Mucosa of descending colon (tissue), 3 donors: ENCODE data around the gene HIPK2. TPM values are rescaled to one million over a fixed set of nuclear protein-coding genes. Genes with fewer than 3 reads are reported as not detected.

Experiments
- ATAC-seq: fragments of 200-7000 bp; cut with Tn5 transposase; one replicate; pipeline ENCODE4 v1.9.1; 2020; ENCODE audit warnings: mild to moderate bottlenecking, moderate library complexity
- DNase-seq, 3 donors: peaks; one replicate each; pipeline ENCODE4 v3.0.0-alpha.2; 2020
- H3K36me3 ChIP-seq: fragments of 200-600 bp; one replicate; pipeline ENCODE4 v1.8.0; 2021; ENCODE audit warnings: low read depth, mild to moderate bottlenecking
- H3K4me1 ChIP-seq: fragments of 200-600 bp; one replicate; pipeline ENCODE4 v1.8.0; 2021; ENCODE audit warnings: low read depth, mild to moderate bottlenecking
- H3K4me3 ChIP-seq: fragments of 200-600 bp; one replicate; pipeline ENCODE4 v1.8.0; 2021; ENCODE audit warnings: mild to moderate bottlenecking
- H3K9me3 ChIP-seq: fragments of 200-600 bp; one replicate; pipeline ENCODE4 v1.8.0; 2021; ENCODE audit warnings: mild to moderate bottlenecking
- intact Hi-C, 2 donors: fragments of 100-400 bp; cut with DNase I in 1 of 2; cut with micrococcal nuclease in 1 of 2; formaldehyde crosslinking; loops; one replicate each; pipeline versions ENCODE4 v1.11.0 to v1.11.1; 2022; cut with DNase I, micrococcal nuclease
- total RNA-seq, 3 donors: library from RNA; stranded (reverse); fragmentation: NEBNext Ultra II Directional in 2 of 3; extraction: Animal tissue kit (Norgen Biotek cat#: 25700) in 2 of 3; gene quantifications; one replicate each; pipeline versions ENCODE4 v1.2.1 to v1.2.4, GENCODE V29; 2021 to 2023
- TF ChIP-seq, protein P1 (sequence below): fragments of 200-600 bp; IDR thresholded peaks from one replicate; pipeline ENCODE4 v1.8.0; 2022; ENCODE audit warnings: antibody characterized with exemption, mild to moderate bottlenecking
- donor health status: DM: no; HTN: no; CAD: no; lungs with moderate emphysema.
- donor health status: DM: no; HTN: no; CAD: no.
- donor health status: DM: no; HTN: yes; CAD: no.

HIPK2 gene
- total RNA-seq, 3 donors from 2014 or later = 29.9 to 63.6 (median 39.9) TPM

DNA sequence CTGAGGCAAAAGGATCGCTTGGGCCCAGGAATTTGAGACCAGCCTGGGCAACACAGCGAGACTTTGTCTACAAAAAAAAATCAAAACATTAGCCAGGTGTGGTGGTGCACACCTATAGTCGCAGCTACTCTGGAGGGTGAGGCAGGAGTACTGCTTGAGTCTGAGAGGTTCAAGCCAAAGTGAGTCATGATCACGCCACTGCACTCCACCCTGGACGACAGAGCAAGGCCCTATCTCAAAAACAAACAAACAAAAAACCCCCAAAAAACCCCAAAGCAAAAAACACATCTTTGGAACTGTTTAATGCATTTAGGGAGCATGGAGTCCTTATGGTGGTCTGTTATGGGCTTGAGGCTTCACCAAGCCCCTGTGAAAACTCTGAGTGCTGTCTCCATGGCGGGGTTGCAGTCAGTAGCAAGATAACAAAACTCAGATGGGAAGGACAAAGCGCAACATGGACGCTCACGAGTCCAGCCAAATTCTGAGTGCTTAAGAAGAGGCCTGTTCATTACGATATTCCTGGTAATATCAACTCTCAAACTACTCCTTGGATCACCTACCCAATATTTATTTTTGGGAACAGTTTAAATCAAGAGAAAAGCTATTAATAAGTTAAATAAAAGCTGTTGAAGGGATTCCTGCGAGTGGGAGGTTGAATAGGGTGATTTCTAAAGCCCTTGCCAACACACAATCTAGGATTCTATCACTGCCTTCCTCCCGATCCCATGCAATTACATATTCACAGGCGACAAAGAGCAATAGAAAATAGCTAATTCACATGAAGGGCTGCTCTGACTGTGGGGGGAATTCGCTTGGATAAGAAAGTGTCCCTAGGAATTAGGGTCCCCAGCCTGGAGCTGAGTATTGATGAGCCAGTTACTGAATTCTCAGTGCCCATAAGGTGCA lies 123.3 kb downstream of the HIPK2 start:
- intact Hi-C loops = no loop called here
- Histone ChIP-seq H3K4me1 (peaks cover 2% of the 10 kb centered on the region), H3K9me3 (no peaks in the 10 kb centered on the region), H3K36me3 (no peaks in the 10 kb centered on the region), H3K4me3 (no peak overlapping the region)
- ATAC-seq (peak; percentile 37), DNase-seq (no peak)
- TF ChIP-seq, protein P1, sequence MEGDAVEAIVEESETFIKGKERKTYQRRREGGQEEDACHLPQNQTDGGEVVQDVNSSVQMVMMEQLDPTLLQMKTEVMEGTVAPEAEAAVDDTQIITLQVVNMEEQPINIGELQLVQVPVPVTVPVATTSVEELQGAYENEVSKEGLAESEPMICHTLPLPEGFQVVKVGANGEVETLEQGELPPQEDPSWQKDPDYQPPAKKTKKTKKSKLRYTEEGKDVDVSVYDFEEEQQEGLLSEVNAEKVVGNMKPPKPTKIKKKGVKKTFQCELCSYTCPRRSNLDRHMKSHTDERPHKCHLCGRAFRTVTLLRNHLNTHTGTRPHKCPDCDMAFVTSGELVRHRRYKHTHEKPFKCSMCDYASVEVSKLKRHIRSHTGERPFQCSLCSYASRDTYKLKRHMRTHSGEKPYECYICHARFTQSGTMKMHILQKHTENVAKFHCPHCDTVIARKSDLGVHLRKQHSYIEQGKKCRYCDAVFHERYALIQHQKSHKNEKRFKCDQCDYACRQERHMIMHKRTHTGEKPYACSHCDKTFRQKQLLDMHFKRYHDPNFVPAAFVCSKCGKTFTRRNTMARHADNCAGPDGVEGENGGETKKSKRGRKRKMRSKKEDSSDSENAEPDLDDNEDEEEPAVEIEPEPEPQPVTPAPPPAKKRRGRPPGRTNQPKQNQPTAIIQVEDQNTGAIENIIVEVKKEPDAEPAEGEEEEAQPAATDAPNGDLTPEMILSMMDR = no peak

DNA sequence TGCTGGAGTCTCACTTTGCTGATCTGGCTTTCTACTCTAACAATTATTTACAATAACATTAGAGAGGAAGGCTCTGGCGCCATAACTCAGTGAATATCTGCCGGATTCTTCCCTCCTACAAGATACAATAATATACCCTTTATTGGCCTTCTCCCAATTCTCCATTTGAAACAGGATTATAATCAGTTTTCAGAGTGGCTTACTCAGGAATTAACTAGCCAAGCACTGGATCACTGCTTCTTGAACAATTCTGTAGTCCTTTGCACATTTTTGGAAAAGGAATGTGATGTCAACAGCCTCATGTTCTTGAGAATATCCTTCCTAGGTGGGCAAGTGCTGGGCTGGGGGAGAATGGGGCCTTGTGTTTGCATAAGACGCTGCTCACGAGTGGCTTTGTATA lies 125.9 kb downstream of the HIPK2 start:
- no peak for ATAC-seq
- peaks cover 4% of the 10 kb centered on the region for H3K4me1 ChIP-seq
- TF ChIP-seq, protein P1 = no peak
- no peak overlapping the region for H3K4me3 ChIP-seq
- DNase-seq = no peak
- H3K36me3 ChIP-seq = no peaks in the 10 kb centered on the region
- intact Hi-C loops = no loop called here
- H3K9me3 ChIP-seq = no peaks in the 10 kb centered on the region

DNA sequence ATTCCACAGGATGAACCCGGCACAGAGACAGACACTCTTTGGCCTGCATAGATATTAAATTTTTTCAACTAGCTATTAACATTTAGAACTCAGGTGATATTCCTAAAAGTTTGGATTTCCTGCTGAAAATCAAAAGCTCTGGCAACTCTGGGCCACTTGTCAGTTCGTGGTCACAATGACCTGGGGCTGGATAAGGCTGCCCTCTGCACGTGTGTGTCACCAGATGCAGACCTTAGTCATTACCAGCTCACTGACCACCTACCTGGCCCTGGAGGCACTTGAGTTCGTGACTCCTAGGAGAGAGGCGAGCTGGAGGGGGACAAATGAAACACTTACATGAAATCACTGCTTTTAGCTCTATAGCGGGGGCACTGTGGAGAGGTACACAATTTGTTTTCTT lies 126.5 kb downstream of the HIPK2 start:
- TF ChIP-seq, protein P1 = no peak
- intact Hi-C loops = no loop called here
- no peaks in the 10 kb centered on the region for H3K9me3 ChIP-seq
- no peak for DNase-seq
- ATAC-seq = no peak
- peaks cover 4% of the 10 kb centered on the region for H3K4me1 ChIP-seq
- no peaks in the 10 kb centered on the region for H3K36me3 ChIP-seq
- no peak overlapping the region for H3K4me3 ChIP-seq

DNA sequence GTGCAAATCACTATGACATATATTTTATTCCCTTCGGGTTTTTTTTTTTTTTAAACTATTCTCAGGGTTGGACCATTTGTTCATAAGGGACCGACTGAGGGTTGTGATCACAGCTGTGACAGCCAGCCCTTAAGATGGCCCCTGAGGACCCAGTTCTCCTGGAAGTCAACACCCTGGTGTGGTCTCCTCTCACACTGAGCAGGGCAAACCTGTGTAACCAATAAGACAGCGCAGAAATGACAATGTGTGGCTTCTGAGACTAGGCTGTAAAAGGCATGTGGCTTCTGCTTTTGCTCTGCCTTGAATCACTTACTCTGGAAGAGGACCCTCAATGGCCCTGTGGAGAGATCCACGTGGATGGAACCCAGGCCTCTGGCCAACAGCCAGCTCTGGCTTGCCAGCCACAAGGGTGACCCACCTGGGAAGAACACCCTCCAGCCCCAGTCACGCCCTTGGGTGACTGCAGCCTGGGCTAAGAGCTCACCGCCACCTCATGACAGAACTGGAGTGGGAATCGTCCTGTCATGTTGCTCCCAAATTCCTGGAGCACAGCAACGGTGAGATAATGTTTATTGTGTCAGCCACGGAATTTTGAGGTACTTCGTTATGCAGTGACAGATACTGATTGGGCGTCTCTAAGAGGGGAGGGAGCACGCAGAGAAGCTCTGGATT lies 127.2 kb downstream of the HIPK2 start:
- TF ChIP-seq, protein P1 = no peak
- Histone ChIP-seq H3K36me3 (no peaks in the 10 kb centered on the region), H3K9me3 (no peaks in the 10 kb centered on the region), H3K4me3 (no peak overlapping the region), H3K4me1 (peaks cover 4% of the 10 kb centered on the region)
- ATAC-seq (no peak), DNase-seq (no peak)
- intact Hi-C loops = no loop called here

DNA sequence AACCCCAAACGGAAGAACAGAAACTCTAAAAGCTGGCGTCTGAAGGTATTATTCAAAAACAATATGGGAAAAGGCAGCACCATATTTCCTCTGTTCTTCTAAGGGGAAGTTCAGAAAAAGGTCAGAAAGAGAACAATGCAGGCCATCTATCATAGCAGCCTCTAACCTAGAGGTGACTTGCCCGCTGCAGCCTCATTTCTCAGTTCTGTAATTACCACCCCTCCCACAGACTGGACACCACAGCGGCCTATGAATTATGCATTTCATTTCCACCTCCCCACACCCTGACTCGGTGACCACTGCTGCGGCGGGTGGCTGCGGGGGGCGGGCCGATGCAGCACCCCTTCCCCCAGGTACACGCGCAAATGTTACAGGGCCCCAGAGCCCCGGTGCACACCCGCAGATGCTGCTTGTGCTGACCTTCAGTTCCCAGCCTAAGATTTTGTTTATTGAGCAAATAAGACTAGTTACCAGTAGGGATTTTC lies 128.8 kb downstream of the HIPK2 start:
- Histone ChIP-seq H3K4me3 (no peak overlapping the region), H3K9me3 (no peaks in the 10 kb centered on the region), H3K4me1 (peaks cover 4% of the 10 kb centered on the region), H3K36me3 (no peaks in the 10 kb centered on the region)
- TF ChIP-seq, protein P1 = no peak
- peak in 1 of 3 donors; percentile 55 for DNase-seq
- ATAC-seq = peak; percentile 64
- intact Hi-C loops = loop anchor here (5.0 to 10.0 kb wide), 3 partner anchors 123 to 353 kb away; partner anchors contain the start of gene HIPK2 (in 1 of the 2)
